Sigmoid colon (tissue), 4 donors: Measurements from ENCODE around the gene TOPORS.

Experiments used
- EP300 ChIP-seq, 4 donors: sonication (generic); formaldehyde crosslinking; IDR thresholded peaks; one replicate each; pipeline ENCODE4 v1.6.1; 2017; ENCODE audit warnings: antibody characterized with exemption in 4 of 4
- POLR2A ChIP-seq, 2 donors: fragments of 450-650 bp; IDR thresholded peaks; one replicate each; pipeline ENCODE4 v1.6.1; 2016; ENCODE audit warnings: antibody characterized with exemption in 2 of 2, mild to moderate bottlenecking in 2 of 2, moderate library complexity in 2 of 2
- POLR2AphosphoS5 ChIP-seq, 4 donors: sonication (generic); formaldehyde crosslinking; IDR thresholded peaks; one replicate each; pipeline ENCODE4 v1.6.1; 2017; ENCODE audit warnings: antibody characterized with exemption in 4 of 4
- TF ChIP-seq, protein P1 (sequence below), 4 experiments: fragments of 450-650 bp in 3 of 4; fragments of 200-600 bp in 1 of 4; IDR thresholded peaks; one replicate each; pipeline ENCODE4 v1.5.1; 2016 to 2019; ENCODE audit warnings: antibody characterized with exemption in 4 of 4, mild to moderate bottlenecking in 3 of 4, moderate library complexity in 2 of 4

GRCh38 chr9:32516241-32516640 is 36.1 kb downstream of the TOPORS start:
- TF ChIP-seq, protein P1, sequence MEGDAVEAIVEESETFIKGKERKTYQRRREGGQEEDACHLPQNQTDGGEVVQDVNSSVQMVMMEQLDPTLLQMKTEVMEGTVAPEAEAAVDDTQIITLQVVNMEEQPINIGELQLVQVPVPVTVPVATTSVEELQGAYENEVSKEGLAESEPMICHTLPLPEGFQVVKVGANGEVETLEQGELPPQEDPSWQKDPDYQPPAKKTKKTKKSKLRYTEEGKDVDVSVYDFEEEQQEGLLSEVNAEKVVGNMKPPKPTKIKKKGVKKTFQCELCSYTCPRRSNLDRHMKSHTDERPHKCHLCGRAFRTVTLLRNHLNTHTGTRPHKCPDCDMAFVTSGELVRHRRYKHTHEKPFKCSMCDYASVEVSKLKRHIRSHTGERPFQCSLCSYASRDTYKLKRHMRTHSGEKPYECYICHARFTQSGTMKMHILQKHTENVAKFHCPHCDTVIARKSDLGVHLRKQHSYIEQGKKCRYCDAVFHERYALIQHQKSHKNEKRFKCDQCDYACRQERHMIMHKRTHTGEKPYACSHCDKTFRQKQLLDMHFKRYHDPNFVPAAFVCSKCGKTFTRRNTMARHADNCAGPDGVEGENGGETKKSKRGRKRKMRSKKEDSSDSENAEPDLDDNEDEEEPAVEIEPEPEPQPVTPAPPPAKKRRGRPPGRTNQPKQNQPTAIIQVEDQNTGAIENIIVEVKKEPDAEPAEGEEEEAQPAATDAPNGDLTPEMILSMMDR (IDR thresholded peaks at IDR 0.05): no peak
- TF ChIP-seq POLR2A (IDR thresholded peaks at IDR 0.05) (no peak), EP300 (IDR thresholded peaks at IDR 0.05) (no peak), POLR2AphosphoS5 (IDR thresholded peaks at IDR 0.05) (no peak)
